NCI-H187 (cell line): ENCODE results near the gene GOLT1B.

Experiments
- DNase-seq, 2 experiments: peaks; one replicate each; lab custom pipeline; 2025; lab: John Stamatoyannopoulos, UW

Gene GOLT1B

GRCh38 chr12:21566223-21566906, 64.8 kb downstream of the GOLT1B start:
- no peak for DNase-seq

- DNase-seq, result no peak
These were observed 65.4 kb downstream of the GOLT1B start for GRCh38 chr12:21566907-21567394.
